NB4 (cell line): Measurements from ENCODE around the gene ELF1.
A peak's percentile ranks its signal among the peaks of the same experiment; 100 is the strongest.

Source experiments
- DNase-seq: peaks from one replicate; pipeline ENCODE4 v3.0.0; 2010; ENCODE audit warnings: low read depth
- H3K4me3 ChIP-seq: one replicate; pipeline ENCODE4 v1.5.1; 2011; ENCODE audit warnings: mild to moderate bottlenecking, low read depth, low read length, moderate library complexity
- CTCF ChIP-seq: IDR thresholded peaks from one replicate; pipeline ENCODE4 v1.5.1; 2012; ENCODE audit warnings: low read depth, low read length
- MAX ChIP-seq: IDR thresholded peaks from 2 replicates; pipeline ENCODE4 v1.6.1; 2011; ENCODE audit warnings: low read depth, low read length
- MYC ChIP-seq: IDR thresholded peaks from 2 replicates; pipeline ENCODE4 v1.6.1; 2011; ENCODE audit warnings: low read depth, low read length
- POLR2A ChIP-seq: IDR thresholded peaks from 2 replicates; pipeline ENCODE4 v1.6.1; 2011; ENCODE audit warnings: mild to moderate bottlenecking; ENCODE audit not compliant: insufficient read length; ENCODE audit errors: extremely low read depth

The ELF1 gene

GRCh38 chr13:41002606-41003005 lies 16.5 kb downstream of the ELF1 start:
- TF ChIP-seq MAX: no peak
- no peak for TF ChIP-seq POLR2A
- no peak for TF ChIP-seq MYC
- TF ChIP-seq CTCF: no peak
- DNase-seq: no peak
- no peak overlapping the region for H3K4me3 ChIP-seq

DNA sequence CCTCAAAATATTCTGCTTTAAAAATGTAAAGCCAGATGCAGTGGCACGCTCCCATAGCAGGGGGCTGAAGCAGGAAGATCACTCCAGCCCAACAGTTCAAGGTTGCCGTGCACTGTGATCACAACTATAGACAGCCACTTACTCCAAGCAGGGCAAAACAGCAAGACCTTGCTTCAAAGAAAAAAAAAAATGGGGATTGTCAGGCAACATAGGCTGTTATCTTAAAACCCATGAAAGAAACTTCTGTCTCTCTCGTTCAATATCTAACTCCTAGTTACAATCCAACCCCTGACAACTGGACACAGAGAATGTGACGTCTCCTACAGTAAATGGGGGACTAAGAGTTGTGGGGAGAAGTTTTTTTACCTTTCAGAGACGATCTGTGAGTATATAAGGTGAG lies 17.4 kb downstream of the ELF1 start:
- no peak overlapping the region for H3K4me3 ChIP-seq
- DNase-seq: no peak
- TF ChIP-seq MAX (no peak), POLR2A (no peak), MYC (no peak), CTCF (no peak)

DNA sequence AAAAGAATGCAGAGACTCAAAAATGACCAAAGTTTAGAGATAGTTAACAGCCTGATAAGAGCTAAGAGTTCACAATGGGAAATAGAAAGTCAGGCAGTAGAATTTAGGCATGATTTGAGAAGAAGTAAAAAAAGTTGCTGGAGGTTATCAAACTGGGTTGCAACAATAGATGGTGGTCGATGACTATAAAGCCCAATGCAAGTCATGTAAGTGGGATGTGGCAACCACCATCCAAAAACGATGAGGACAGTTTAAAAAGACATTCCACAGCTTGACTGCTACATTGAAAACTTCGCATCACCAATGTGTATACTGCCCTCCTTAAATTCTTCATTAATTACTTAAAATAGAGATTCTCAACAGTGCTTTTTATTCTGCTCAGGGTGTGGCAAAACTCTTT lies 19.7 kb downstream of the ELF1 start:
- peak; percentile 87 for DNase-seq
- peak; percentile 18; the same call in 1 of the 2 replicates for TF ChIP-seq MAX
- no peak for TF ChIP-seq CTCF
- TF ChIP-seq POLR2A: no peak
- TF ChIP-seq MYC: no peak
- no peak overlapping the region for H3K4me3 ChIP-seq

DNA sequence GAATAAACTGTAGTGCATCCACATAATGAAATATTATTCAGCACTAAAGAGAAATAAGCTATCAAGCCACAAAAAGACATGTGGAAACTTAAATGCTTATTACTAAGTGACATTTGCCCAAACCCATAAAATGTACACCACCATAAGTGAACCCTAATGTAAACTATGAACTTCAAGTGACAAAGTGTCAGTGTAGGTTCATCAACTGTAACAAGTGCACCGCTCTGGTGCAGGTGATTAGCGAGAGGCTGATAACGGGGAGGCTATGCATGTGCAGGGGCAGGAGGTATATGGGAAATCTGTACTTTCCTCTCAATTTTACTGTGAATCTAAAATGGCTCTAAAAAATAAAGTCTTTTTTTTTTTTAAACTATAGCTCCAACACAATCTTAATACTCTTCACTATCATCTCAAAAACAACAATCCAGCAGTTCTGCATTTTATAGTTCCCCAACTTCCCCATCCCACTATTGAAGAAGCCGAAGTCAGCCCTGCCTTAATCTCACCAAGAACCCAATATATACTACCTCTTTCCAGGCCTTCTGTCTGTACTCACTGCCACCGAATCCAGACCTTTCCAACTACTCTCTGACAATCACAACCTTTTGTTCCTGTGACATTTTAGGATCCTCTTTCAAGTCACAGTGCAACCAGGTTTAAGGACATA lies 22.6 kb downstream of the ELF1 start:
- H3K4me3 ChIP-seq: no peak overlapping the region
- DNase-seq: peak; percentile 77
- TF ChIP-seq CTCF: no peak
- no peak for TF ChIP-seq MYC
- TF ChIP-seq MAX: no peak
- no peak for TF ChIP-seq POLR2A

GRCh38 chr13:40995997-40996396 lies 23.1 kb downstream of the ELF1 start:
- DNase-seq: no peak
- H3K4me3 ChIP-seq: no peak overlapping the region
- TF ChIP-seq CTCF: no peak
- no peak for TF ChIP-seq POLR2A
- TF ChIP-seq MYC: no peak
- no peak for TF ChIP-seq MAX
